CD4-positive, alpha-beta T cell treated with Interleukin-17A for 4 hours (primary cell): ENCODE results near the gene TCERG1L.

Source experiments
- DNase-seq: peaks from one replicate; pipeline ENCODE4 v3.0.0-alpha.2; 2020; ENCODE audit warnings: mixed read lengths

TCERG1L gene

GRCh38 chr10:131078131-131078881 lies 233.2 kb downstream of the TCERG1L start:
- no peak for DNase-seq

DNA sequence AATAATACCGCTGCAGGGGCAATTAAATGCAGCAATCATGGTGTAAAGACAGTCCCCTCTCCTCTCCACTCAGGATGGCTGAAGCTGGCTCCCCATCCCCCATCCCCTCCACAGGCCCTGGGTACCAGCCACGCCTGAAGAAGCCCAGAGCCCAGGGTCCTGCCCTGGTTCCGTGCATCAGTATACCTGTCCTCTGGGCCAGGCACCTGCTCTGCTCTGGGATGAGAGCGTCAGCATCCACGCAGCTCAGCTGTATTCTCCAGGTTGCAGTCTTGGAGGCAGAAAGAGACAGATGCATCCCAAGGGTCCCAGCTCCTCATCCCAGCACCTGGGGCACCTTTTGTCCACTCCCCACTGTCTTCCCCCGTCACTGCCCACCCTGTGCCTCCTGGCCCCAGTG lies 233.8 kb downstream of the TCERG1L start:
- DNase-seq: no peak

- DNase-seq: no peak
Measured at GRCh38 chr10:131077031-131077430, 234.5 kb downstream of the TCERG1L start.

DNA sequence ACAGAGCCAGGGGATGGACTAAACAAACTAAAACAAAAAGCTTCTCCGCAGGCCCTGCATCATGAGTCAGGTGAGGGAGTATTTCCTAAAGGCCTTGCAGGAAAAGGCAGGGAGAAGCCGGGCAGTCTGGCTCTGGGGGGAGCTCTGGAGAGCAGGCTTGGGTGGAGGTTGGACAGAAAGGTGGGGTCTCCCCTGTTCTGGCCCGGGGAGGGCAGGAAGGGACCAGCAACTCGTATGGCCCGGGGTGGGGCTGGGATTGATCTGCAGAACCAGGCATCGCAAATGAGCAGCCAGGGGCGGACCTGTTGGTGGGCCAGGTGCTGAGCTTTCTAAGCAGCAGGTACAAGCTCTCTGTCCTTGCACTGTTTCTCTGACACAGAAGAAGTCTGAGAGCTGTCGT lies 235.2 kb downstream of the TCERG1L start:
- DNase-seq: no peak

- DNase-seq: no peak
Measured at GRCh38 chr10:131075218-131075770, 236.2 kb downstream of the TCERG1L start.

- DNase-seq: no peak
Measured at GRCh38 chr10:131074682-131075081, 236.8 kb downstream of the TCERG1L start.

GRCh38 chr10:131073469-131074035 lies 238.0 kb downstream of the TCERG1L start:
- no peak for DNase-seq

DNA sequence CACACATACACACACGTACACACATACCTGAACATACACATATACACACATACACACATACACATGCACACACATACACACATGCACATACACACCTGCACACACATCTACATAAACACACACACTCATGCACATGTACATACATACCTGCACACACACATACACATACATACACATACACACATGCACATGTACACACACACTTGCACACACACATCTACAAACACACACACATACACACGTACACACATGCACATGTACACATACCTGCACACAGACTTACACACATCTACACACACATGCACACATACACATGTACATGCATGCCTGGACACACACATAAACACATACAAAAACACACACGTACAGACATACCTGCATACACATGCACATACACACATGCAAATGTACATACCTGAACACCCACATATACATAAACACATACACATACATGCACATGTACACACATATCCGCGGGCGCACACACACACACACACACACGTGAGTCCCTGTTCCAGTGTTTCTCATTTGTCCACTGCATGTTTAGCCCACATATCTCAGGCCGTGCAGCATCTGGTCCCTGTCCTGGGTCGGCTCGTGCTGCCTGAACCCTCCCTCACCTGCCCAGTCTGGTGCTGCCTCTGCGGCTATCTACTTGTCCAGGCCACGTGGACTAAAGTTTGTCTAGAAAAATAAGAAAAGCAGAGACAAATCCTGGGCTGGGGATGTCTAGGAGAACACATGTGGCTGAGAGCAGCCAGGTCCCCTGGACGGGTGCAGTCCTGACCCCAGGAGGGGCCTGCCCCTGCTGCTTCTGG lies 238.7 kb downstream of the TCERG1L start:
- DNase-seq: no peak

- DNase-seq: no peak
Measured at GRCh38 chr10:131071721-131072120, 239.8 kb downstream of the TCERG1L start.

DNA sequence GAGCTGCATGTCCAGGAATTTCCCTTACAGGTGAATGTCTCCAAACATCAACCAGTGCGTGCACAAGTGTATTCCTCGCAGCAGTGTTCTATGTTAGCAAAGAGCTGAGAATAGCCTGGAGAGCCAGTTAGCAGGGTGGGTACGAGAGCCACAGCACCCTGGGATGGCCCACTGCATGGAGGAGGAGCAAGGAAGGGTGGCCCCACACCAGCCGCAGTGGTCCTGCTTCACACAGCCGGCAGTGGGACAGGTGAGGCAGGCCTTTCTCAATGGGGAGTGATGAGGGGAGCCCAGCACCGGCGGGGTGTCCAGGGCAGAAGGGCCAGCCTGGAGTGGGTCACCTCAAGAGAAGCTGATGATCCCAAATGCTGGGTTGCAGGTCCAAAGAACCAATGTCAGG lies 240.7 kb downstream of the TCERG1L start:
- no peak for DNase-seq

- DNase-seq: no peak
Measured at GRCh38 chr10:131068760-131069159, 242.8 kb downstream of the TCERG1L start.

DNA sequence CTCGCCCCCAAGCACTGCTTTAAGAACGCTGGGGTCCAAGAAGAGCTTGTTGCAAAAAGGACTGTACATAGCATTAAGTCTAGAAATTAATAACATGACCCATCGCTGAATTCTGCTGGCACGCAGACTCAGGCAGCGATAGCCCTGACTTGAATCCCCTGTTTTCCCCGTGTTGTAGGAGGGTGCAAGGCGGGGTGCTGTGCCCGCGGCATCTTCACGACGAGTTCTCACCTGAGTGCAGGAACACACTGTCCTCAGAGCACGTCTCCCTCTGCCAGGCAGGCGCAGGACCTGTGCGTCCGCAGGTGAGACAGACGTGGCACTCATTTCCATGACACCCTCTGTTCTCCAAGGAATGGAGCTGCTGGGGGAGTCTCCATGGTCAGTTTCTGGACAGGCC lies 243.2 kb downstream of the TCERG1L start:
- no peak for DNase-seq

DNA sequence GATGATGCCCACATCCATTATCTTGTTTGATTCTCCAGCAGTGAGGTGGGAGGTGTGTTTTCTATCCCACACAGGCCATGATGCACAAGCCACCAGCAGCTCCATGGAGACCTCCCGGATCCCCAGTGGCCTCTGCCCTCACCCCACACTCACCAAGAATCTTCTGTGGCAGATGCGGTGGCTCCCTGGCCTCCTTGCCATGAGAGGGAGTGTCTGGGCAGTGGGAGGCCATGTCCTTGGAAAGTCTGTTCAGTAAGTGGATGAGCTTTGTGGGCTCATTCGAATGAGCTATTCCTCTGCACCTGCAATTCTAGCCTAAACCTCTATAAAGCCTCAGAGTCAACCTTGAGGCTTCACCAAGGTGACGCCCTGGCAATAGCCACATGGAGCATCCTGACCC lies 243.8 kb downstream of the TCERG1L start:
- no peak for DNase-seq

- DNase-seq: no peak
Measured at GRCh38 chr10:131065673-131066305, 245.7 kb downstream of the TCERG1L start.

GRCh38 chr10:131063311-131063710 lies 248.2 kb downstream of the TCERG1L start:
- no peak for DNase-seq

- DNase-seq: no peak
Measured at GRCh38 chr10:131062621-131063260, 248.8 kb downstream of the TCERG1L start.

GRCh38 chr10:131061216-131061615 lies 250.3 kb downstream of the TCERG1L start:
- DNase-seq: no peak

DNA sequence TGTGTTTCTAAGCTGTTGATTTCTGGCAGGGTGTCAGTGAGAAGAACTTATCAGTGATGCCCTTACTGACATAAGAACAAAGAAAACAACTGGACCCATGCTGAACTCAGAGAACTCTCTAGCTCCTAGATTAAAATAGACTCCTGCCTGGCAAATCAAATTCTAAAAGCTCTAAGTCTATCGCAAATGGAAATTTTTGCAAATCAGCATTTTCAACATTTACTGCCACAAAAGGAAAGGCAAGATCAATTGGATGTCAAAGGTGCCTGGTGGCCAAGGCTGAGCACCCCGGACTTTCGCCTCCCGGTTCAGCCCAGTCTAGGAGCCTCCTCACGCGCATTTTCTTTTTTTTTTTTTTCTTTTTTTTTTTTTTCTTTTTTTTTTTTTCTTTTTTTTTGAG lies 251.6 kb downstream of the TCERG1L start:
- no peak for DNase-seq

GRCh38 chr10:131058799-131059198 lies 252.7 kb downstream of the TCERG1L start:
- DNase-seq: no peak

DNA sequence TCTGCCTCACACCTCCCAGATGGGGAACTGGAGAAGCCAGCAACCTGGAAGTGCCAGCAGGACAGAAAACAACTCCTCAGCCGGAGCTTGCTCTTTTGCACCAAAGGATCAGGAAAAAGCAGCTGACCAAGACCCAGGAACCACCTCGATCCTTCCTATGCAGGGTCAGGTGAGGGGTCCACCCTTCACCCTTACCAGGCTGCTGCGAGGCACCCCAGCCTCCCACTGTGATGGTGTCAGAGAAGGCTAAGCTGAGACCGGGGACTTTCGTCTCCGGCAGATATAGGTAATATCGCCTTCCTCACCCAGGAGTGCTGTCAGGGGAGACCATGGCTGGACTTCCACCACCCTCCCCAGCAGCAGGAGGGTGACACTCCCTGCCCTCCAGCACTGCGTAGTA lies 254.7 kb downstream of the TCERG1L start:
- DNase-seq: no peak

DNA sequence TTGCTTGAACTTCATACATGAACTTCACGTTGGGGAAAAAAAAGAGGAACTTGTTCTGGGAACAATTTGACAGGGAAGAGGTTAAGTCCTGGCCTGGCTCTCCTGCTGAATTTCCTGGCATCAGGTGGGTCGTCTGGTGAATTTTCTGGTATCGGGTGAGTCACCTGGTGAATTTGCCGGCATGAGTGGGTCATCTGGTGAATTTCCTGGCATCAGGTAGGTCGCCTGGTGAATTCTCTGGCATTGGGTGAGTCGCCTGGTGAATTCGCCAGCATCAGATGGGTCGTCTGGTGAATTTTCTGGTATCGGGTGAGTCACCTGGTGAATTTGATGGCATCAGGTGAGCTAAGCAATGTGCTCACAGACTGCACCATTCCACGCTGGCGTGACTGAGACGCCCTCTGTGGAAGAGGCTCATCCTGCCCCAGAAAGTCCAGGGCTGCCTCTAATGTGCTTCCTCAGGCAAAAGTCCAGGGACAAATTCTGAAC lies 255.4 kb downstream of the TCERG1L start:
- DNase-seq: no peak

DNA sequence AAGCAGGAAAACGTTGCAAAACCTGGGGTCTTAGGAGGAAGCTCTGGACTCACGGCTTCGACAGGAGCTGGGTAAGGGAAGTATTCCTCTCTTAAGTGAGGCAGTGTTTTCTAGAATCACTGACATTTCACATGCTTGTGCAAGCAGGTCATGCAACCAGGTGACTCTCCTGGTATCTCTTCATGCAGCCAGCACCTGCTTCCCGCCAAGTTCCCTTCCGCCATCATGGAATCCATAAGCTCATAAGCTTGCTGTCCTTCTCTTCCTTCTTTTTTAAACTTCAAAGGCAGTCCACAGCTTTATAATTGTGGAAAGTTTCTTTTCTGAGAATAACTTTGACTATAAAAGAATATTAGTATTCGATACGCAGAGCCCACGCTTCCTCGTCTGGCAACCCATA lies 256.1 kb downstream of the TCERG1L start:
- DNase-seq: no peak
